Sigmoid colon (tissue), 7 donors: ENCODE data around the gene PCSK5. TPM values are rescaled to one million over a fixed set of nuclear protein-coding genes. Genes with fewer than 3 reads are reported as not detected.

Experiments
- DNase-seq: peaks from one replicate; pipeline ENCODE4 v3.0.0-alpha.2; 2019
- H3K27ac ChIP-seq, 4 donors: fragments of 200-600 bp; sonication (generic); one replicate each; pipeline ENCODE4 v1.5.1; 2016 to 2019; ENCODE audit warnings: mild to moderate bottlenecking in 1 of 4
- H3K27me3 ChIP-seq, 3 donors: fragments of 200-600 bp; sonication (generic); one replicate each; pipeline ENCODE4 v1.5.1; 2019; ENCODE audit warnings: mild to moderate bottlenecking in 1 of 3
- H3K36me3 ChIP-seq, 4 donors: fragments of 200-600 bp; sonication (generic); one replicate each; pipeline ENCODE4 v1.5.1; 2016 to 2019
- H3K4me1 ChIP-seq, 4 donors: fragments of 200-600 bp; sonication (generic); one replicate each; pipeline ENCODE4 v1.5.1; 2017 to 2019
- H3K4me3 ChIP-seq, 4 donors: fragments of 200-600 bp; sonication (generic); one replicate each; pipeline ENCODE4 v1.5.1; 2017 to 2019; ENCODE audit warnings: mild to moderate bottlenecking in 2 of 4, moderate library complexity in 1 of 4
- H3K9me3 ChIP-seq, 4 donors: fragments of 200-600 bp in 3 of 4; sonication (generic) in 3 of 4; one replicate each; pipeline versions ENCODE4 v1.5.1 to v1.6.1; 2013 to 2019
- CTCF ChIP-seq, 4 experiments: fragments of 450-650 bp in 3 of 4; fragments of 200-600 bp in 1 of 4; IDR thresholded peaks; one replicate each; pipeline ENCODE4 v1.5.1; 2016 to 2019; ENCODE audit warnings: antibody characterized with exemption in 4 of 4, mild to moderate bottlenecking in 3 of 4, moderate library complexity in 2 of 4
- EP300 ChIP-seq, 4 donors: sonication (generic); formaldehyde crosslinking; IDR thresholded peaks; one replicate each; pipeline ENCODE4 v1.6.1; 2017; ENCODE audit warnings: antibody characterized with exemption in 4 of 4
- POLR2A ChIP-seq, 2 donors: fragments of 450-650 bp; IDR thresholded peaks; one replicate each; pipeline ENCODE4 v1.6.1; 2016; ENCODE audit warnings: antibody characterized with exemption in 2 of 2, mild to moderate bottlenecking in 2 of 2, moderate library complexity in 2 of 2
- POLR2AphosphoS5 ChIP-seq, 4 donors: sonication (generic); formaldehyde crosslinking; IDR thresholded peaks; one replicate each; pipeline ENCODE4 v1.6.1; 2017; ENCODE audit warnings: antibody characterized with exemption in 4 of 4
- WGBS, 2 donors: extraction: QIAGEN DNeasy Blood & Tissue Kit; methylation state at CpG; one replicate each; pipeline ENCODE4 v1.1.7; 2013; 5-methylcytosine and 5-hydroxymethylcytosine counted together
- intact Hi-C: fragments of 100-400 bp; cut with DNase I; formaldehyde crosslinking; loops from one replicate; pipeline ENCODE4 v1.15.1; 2023
- polyA plus RNA-seq, 3 donors: library from polyadenylated mRNA; stranded (reverse); fragments of 200-250 nt; gene quantifications; one replicate each; pipeline ENCODE4 v1.2.3, GENCODE V29; 2013
- total RNA-seq, 4 donors: library from RNA; depleted of rRNA; stranded (reverse); fragments of >200 nt; gene quantifications; one replicate each; pipeline ENCODE4 v1.1.0, GENCODE V29; 2016
- donor health status: healthy with polysubstance abuse.
- donor health status: Bipolar disorder and iron deficiency.
- donor health status: healthy.

Gene PCSK5
- total and polyA plus RNA-seq, 7 donors, result 2.4 to 23.5 (median 8.4) TPM

DNA sequence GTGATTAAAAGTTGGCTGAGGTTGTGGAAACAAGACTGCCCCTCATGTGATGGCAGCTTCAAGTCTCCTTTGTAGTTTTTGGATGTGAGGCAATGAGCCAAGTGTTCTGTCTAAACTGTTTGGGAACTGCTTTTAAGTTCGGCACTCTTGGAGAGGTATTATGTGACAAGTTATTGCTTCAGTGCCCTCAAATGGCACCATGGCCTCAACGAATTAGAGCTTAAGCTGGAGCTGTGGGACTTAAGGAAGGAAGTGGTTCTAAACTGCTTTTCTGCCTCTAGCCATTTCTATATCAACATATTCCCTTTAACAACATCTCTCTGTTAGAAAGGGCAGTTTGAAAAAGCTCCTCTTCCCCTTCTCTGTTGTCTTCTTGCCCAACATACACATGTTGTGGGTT lies 276.1 kb downstream of the PCSK5 start:
- H3K36me3 ChIP-seq, result peaks cover 0 to 23% (median 10%) of the 10 kb centered on the region in 4 donors
- TF ChIP-seq EP300 (IDR thresholded peaks at IDR 0.05) (no peak), CTCF (IDR thresholded peaks at IDR 0.05) (no peak)
- H3K4me1 ChIP-seq, result peaks cover 0 to 26% (median 12%) of the 10 kb centered on the region in 4 donors
- DNase-seq, result no peak
- H3K4me3 ChIP-seq, result no peak overlapping the region
- 33 to 78% methylated on average over 2 of the region's 2 CpGs for WGBS, 2 donors
- no peak overlapping the region for H3K27ac ChIP-seq
- H3K9me3 ChIP-seq, result no peaks in the 10 kb centered on the region
- intact Hi-C loops, result no loop called here
- no peaks in the 10 kb centered on the region for H3K27me3 ChIP-seq

GRCh38 chr9:76176171-76176570 lies 285.7 kb downstream of the PCSK5 start:
- no peak overlapping the region for H3K4me3 ChIP-seq
- peaks cover 0 to 10% (median 0%) of the 10 kb centered on the region in 4 donors for H3K4me1 ChIP-seq
- H3K27ac ChIP-seq, result no peak overlapping the region
- no peaks in the 10 kb centered on the region for H3K27me3 ChIP-seq
- H3K9me3 ChIP-seq, result no peaks in the 10 kb centered on the region
- DNase-seq, result no peak
- TF ChIP-seq CTCF (IDR thresholded peaks at IDR 0.05) (no peak), POLR2AphosphoS5 (IDR thresholded peaks at IDR 0.05) (no peak), EP300 (IDR thresholded peaks at IDR 0.05) (no peak), POLR2A (IDR thresholded peaks at IDR 0.05) (no peak)
- 93 to 98% methylated on average over 1 of the region's 1 CpG for WGBS, 2 donors
- intact Hi-C loops, result no loop called here
- H3K36me3 ChIP-seq, result peaks cover 0 to 17% (median under 1%) of the 10 kb centered on the region in 4 donors

DNA sequence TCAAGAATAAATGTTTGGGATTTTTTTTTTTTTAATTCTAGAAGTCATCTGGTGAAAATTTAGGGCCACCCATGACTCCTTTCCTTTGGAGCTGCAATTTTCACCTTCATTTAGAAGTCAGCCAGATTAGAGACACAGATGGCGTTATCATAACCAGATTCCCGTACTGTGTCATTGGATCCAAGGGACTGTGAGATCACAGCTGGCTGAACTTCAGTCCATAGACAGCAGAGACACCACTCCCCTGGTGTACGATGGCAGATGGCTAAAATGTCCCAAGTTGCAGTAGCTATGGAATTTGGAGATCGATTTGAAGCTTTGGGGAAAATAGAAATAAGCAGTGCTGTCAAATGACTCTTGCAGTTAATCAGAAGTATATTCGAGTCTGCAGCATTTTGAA lies 287.5 kb downstream of the PCSK5 start:
- intact Hi-C loops, result no loop called here
- 91 to 94% methylated on average over 5 of the region's 5 CpGs for WGBS, 2 donors
- Histone ChIP-seq H3K4me1 (peaks cover 0 to 11% (median 0%) of the 10 kb centered on the region in 4 donors), H3K36me3 (peaks cover 0 to 28% (median 0%) of the 10 kb centered on the region in 4 donors), H3K9me3 (no peaks in the 10 kb centered on the region), H3K27ac (no peak overlapping the region), H3K4me3 (no peak overlapping the region), H3K27me3 (no peaks in the 10 kb centered on the region)
- TF ChIP-seq POLR2A (IDR thresholded peaks at IDR 0.05), result no peak
- no peak for TF ChIP-seq EP300 (IDR thresholded peaks at IDR 0.05)
- TF ChIP-seq CTCF (IDR thresholded peaks at IDR 0.05), result no peak
- TF ChIP-seq POLR2AphosphoS5 (IDR thresholded peaks at IDR 0.05), result no peak
- DNase-seq, result no peak

GRCh38 chr9:76180541-76180940 lies 290.1 kb downstream of the PCSK5 start:
- WGBS, 2 donors, result 61 to 70% methylated on average over 3 of the region's 3 CpGs
- Histone ChIP-seq H3K9me3 (no peaks in the 10 kb centered on the region), H3K4me1 (peaks cover 0 to 11% (median 0%) of the 10 kb centered on the region in 4 donors), H3K4me3 (no peak overlapping the region), H3K27me3 (no peaks in the 10 kb centered on the region), H3K27ac (no peak overlapping the region), H3K36me3 (peaks cover 0 to 22% (median 0%) of the 10 kb centered on the region in 4 donors)
- intact Hi-C loops, result no loop called here
- TF ChIP-seq EP300 (IDR thresholded peaks at IDR 0.05), result no peak
- no peak for TF ChIP-seq CTCF (IDR thresholded peaks at IDR 0.05)
- TF ChIP-seq POLR2AphosphoS5 (IDR thresholded peaks at IDR 0.05), result no peak
- TF ChIP-seq POLR2A (IDR thresholded peaks at IDR 0.05), result no peak
- no peak for DNase-seq

GRCh38 chr9:76181020-76181641 lies 290.7 kb downstream of the PCSK5 start:
- Histone ChIP-seq H3K4me1 (peaks cover 0 to 11% (median 0%) of the 10 kb centered on the region in 4 donors), H3K4me3 (no peak overlapping the region), H3K27ac (no peak overlapping the region), H3K36me3 (peaks cover 0 to 22% (median 0%) of the 10 kb centered on the region in 4 donors), H3K9me3 (no peaks in the 10 kb centered on the region), H3K27me3 (no peaks in the 10 kb centered on the region)
- intact Hi-C loops, result no loop called here
- TF ChIP-seq CTCF (IDR thresholded peaks at IDR 0.05) (no peak), POLR2A (IDR thresholded peaks at IDR 0.05) (no peak), EP300 (IDR thresholded peaks at IDR 0.05) (no peak), POLR2AphosphoS5 (IDR thresholded peaks at IDR 0.05) (no peak)
- DNase-seq, result no peak
- WGBS, 2 donors, result 76% methylated on average over 5 of the region's 5 CpGs
